HEK293 (cell line): ENCODE results near the gene SELPLG.

Experiments
- ZNF121 ChIP-seq: fragments of 450-650 bp; formaldehyde crosslinking; IDR thresholded peaks from 2 replicates; pipeline ENCODE4 v1.5.1; 2016; ENCODE audit warnings: missing biosample characterization, missing genetic modification characterization
- ZNF2 ChIP-seq: fragments of 450-650 bp; formaldehyde crosslinking; IDR thresholded peaks from 2 replicates; pipeline ENCODE4 v1.5.1; 2016; ENCODE audit warnings: missing biosample characterization, missing genetic modification characterization
- ZNF24 ChIP-seq: fragments of 450-650 bp; formaldehyde crosslinking; IDR thresholded peaks from 2 replicates; pipeline ENCODE4 v1.5.1; 2016; ENCODE audit warnings: missing biosample characterization, missing genetic modification characterization
- ZNF292 ChIP-seq: fragments of 450-650 bp; formaldehyde crosslinking; IDR thresholded peaks from 2 replicates; pipeline ENCODE4 v1.5.1; 2016; ENCODE audit warnings: low read depth, missing biosample characterization, missing genetic modification characterization, borderline replicate concordance
- ZNF624 ChIP-seq: fragments of 450-650 bp; formaldehyde crosslinking; IDR thresholded peaks from 2 replicates; pipeline ENCODE4 v1.5.1; 2017; ENCODE audit warnings: missing biosample characterization, missing genetic modification characterization

- no peak for TF ChIP-seq ZNF121 (tag by site-specific recombination)
- TF ChIP-seq ZNF24 (tag by site-specific recombination), result no peak
- TF ChIP-seq ZNF624 (tag by site-specific recombination), result no peak
- TF ChIP-seq ZNF2 (tag by site-specific recombination), result no peak
- no peak for TF ChIP-seq ZNF292 (tag by site-specific recombination)
Observed at GRCh38 chr12:108675792-108676191, 42.1 kb upstream of the SELPLG start.
